HCT116 (cell line): ENCODE data around the gene CYREN.

Experiments used
- EZH2 ChIP-seq: fragments of 200-600 bp; sonication (generic); IDR thresholded peaks from 2 replicates; pipeline ENCODE4 v1.6.1; 2017; ENCODE audit warnings: antibody characterized with exemption, mixed run types
- FOSL1 ChIP-seq: IDR thresholded peaks from 2 replicates; pipeline ENCODE4 v1.6.1; 2012; ENCODE audit warnings: low read depth
- POLR2A ChIP-seq: IDR thresholded peaks from 2 replicates; pipeline ENCODE4 v1.7.0; 2011; ENCODE audit warnings: borderline replicate concordance; ENCODE audit not compliant: insufficient read depth, insufficient read length; ENCODE audit errors: extremely low read depth
- POLR2AphosphoS5 ChIP-seq: IDR thresholded peaks from 2 replicates; pipeline ENCODE4 v1.6.1; 2011; ENCODE audit warnings: mild to moderate bottlenecking, low read depth, low read length, moderate library complexity
- TF ChIP-seq, protein P1 (sequence below), 3 experiments: fragments of 200-600 bp in 1 of 3; sonication (generic) in 1 of 3; IDR thresholded peaks in 2 of 3; conservative IDR thresholded peaks in 1 of 3; 2 replicates each; pipeline ENCODE4 v1.5.1; 2012 to 2017; ENCODE audit warnings: low read depth in 2 of 3, low read length in 2 of 3, antibody characterized with exemption in 1 of 3, borderline replicate concordance in 1 of 3, control low read depth in 1 of 3, mild to moderate bottlenecking in 1 of 3, mixed read lengths in 1 of 3, mixed run types in 1 of 3, moderate library complexity in 1 of 3; ENCODE audit not compliant: insufficient read depth in 1 of 3

- TF ChIP-seq POLR2AphosphoS5 = no peak
- no peak for TF ChIP-seq FOSL1
- TF ChIP-seq POLR2A = no peak
- TF ChIP-seq, protein P1, sequence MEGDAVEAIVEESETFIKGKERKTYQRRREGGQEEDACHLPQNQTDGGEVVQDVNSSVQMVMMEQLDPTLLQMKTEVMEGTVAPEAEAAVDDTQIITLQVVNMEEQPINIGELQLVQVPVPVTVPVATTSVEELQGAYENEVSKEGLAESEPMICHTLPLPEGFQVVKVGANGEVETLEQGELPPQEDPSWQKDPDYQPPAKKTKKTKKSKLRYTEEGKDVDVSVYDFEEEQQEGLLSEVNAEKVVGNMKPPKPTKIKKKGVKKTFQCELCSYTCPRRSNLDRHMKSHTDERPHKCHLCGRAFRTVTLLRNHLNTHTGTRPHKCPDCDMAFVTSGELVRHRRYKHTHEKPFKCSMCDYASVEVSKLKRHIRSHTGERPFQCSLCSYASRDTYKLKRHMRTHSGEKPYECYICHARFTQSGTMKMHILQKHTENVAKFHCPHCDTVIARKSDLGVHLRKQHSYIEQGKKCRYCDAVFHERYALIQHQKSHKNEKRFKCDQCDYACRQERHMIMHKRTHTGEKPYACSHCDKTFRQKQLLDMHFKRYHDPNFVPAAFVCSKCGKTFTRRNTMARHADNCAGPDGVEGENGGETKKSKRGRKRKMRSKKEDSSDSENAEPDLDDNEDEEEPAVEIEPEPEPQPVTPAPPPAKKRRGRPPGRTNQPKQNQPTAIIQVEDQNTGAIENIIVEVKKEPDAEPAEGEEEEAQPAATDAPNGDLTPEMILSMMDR (IDR thresholded peaks at IDR 0.05 in 2 of 3, conservative IDR thresholded peaks at IDR 0.05 in 1 of 3; ENCODE audit: borderline replicate concordance in 1 of 3, insufficient read depth in 1 of 3, low read depth in 2 of 3, low read length in 2 of 3) = no peak
- TF ChIP-seq EZH2 = no peak
These were observed 23.1 kb upstream of the CYREN start for GRCh38 chr7:135193615-135194081.
